ENCODE measurements around the gene PRELP. TPM values are rescaled to one million over a fixed set of nuclear protein-coding genes. Genes with fewer than 3 reads are reported as not detected.

PRELP gene
- total RNA-seq, 1 donor from 2014 or later, result 128 TPM

DNA sequence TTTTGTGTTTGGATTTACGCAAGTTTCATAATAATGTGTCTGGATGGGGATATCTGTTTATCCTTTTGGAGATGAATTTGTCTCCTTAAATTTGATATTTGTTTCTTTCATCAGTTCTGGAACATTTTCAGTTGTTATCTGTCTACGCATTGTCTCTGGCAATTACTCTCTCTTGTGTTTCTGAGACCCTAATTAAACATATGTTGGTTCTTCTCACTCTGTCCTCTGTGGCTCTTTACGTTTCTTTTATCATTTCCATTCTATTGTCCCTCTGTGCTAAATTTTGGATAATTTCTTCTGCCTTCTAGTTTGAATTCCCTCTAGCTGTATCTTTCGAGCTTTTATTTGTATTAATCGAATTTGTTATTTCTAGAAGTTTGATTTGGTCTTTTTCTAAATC, 17.5 kb upstream of the PRELP start:
- Histone ChIP-seq H3K36me3 (no peaks in the 10 kb centered on the region), H3K27me3 (no peaks in the 10 kb centered on the region), H3K4me3 (no peak overlapping the region), H3K27ac (no peak overlapping the region), H3K9me3 (no peaks in the 10 kb centered on the region), H3K4me1 (peaks cover 5% of the 10 kb centered on the region)
- TF ChIP-seq, protein P1, sequence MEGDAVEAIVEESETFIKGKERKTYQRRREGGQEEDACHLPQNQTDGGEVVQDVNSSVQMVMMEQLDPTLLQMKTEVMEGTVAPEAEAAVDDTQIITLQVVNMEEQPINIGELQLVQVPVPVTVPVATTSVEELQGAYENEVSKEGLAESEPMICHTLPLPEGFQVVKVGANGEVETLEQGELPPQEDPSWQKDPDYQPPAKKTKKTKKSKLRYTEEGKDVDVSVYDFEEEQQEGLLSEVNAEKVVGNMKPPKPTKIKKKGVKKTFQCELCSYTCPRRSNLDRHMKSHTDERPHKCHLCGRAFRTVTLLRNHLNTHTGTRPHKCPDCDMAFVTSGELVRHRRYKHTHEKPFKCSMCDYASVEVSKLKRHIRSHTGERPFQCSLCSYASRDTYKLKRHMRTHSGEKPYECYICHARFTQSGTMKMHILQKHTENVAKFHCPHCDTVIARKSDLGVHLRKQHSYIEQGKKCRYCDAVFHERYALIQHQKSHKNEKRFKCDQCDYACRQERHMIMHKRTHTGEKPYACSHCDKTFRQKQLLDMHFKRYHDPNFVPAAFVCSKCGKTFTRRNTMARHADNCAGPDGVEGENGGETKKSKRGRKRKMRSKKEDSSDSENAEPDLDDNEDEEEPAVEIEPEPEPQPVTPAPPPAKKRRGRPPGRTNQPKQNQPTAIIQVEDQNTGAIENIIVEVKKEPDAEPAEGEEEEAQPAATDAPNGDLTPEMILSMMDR (IDR thresholded peaks at IDR 0.05), result no peak
- no peak for TF ChIP-seq POLR2AphosphoS5 (IDR thresholded peaks at IDR 0.05; ENCODE audit: insufficient read depth in 1 of 2, low read depth in 1 of 2)
- intact Hi-C loops (cut with DNase I), result no loop called here
- no peak for DNase-seq (ENCODE audit: extremely low spot score in 2 of 2)

DNA sequence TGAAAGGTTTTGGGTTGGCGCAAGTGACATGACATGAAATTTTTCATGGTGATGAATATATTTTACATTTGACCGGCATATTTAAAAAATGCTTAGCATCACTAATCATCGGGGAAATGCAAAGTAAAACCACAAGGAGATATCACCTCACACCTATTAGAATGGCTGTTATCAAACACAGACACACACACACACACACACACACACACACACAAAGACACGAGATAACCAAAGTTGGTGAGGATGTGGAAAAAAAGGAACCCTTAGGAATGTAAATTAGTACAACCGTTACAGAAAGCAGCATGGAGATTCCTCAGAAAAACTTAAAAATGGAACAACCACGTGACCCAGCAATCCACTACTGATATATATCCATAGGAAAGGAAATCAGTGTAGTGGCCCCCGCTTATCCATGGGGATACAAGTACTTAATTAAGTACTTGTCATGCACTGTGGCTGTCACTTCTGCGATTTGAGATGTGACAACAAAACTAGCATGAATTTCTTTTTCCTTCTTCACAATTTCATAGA, 15.9 kb upstream of the PRELP start:
- no peak overlapping the region for H3K4me3 ChIP-seq
- no peaks in the 10 kb centered on the region for H3K27me3 ChIP-seq
- H3K9me3 ChIP-seq, result no peaks in the 10 kb centered on the region
- no peak for TF ChIP-seq POLR2A (IDR thresholded peaks at IDR 0.05)
- TF ChIP-seq, protein P1 (IDR thresholded peaks at IDR 0.05), result no peak
- TF ChIP-seq POLR2AphosphoS5 (IDR thresholded peaks at IDR 0.05; ENCODE audit: insufficient read depth in 1 of 2, low read depth in 1 of 2), result no peak
- intact Hi-C loops (cut with DNase I), result no loop called here
- H3K4me1 ChIP-seq, result peaks cover 15% of the 10 kb centered on the region
- H3K27ac ChIP-seq, result no peak overlapping the region
- H3K36me3 ChIP-seq, result no peaks in the 10 kb centered on the region
- no peak for DNase-seq (ENCODE audit: extremely low spot score in 2 of 2)

DNA sequence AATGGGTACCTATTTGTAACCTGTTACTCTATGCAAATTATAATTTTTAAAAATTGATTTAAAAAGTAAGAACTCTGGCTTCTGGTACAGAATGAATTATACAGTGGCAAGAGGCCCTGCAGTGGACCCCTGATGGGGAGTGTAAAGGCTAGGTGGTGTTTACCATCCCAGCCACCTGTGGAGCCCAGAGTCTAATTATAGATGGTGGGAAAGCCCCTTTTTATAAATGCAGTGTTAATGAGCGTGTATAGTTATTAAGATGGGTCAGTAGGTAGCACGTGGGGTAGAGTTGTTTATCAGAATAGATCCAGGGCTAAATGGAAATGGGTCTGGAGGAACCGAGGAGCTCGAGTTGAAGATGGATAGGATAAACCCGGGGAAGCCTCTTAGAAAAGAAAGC, 13.9 kb upstream of the PRELP start:
- DNase-seq (ENCODE audit: extremely low spot score in 2 of 2), result no peak
- no peaks in the 10 kb centered on the region for H3K36me3 ChIP-seq
- no peaks in the 10 kb centered on the region for H3K9me3 ChIP-seq
- no peak overlapping the region for H3K4me3 ChIP-seq
- intact Hi-C loops (cut with DNase I), result no loop called here
- TF ChIP-seq POLR2A (IDR thresholded peaks at IDR 0.05), result no peak
- no peak for TF ChIP-seq POLR2AphosphoS5 (IDR thresholded peaks at IDR 0.05; ENCODE audit: insufficient read depth in 1 of 2, low read depth in 1 of 2)
- TF ChIP-seq, protein P1 (IDR thresholded peaks at IDR 0.05), result no peak
- H3K27ac ChIP-seq, result no peak overlapping the region
- no peaks in the 10 kb centered on the region for H3K27me3 ChIP-seq
- peaks cover 35% of the 10 kb centered on the region for H3K4me1 ChIP-seq

DNA sequence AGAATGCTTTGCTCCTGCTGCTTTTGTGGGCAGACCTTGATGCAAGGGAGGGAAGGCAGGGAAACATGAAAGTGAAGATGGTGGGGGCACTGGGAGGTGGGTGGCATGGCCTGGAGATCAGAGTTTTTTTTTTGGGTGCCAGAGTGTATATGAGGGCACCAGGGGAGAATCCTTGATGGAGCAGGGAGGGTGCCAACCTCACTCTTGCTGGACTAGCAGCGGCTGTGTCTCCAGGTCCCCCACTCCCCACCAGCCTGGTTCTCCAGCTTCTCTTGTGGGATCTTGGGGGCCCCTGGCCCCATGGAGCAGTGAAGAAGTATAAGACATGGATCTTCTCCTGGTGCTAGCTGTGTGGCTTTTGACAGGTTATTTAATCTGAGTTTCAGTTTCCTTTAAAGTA, 13.5 kb upstream of the PRELP start:
- peak overlapping the region; percentile 95 for H3K27ac ChIP-seq
- no peaks in the 10 kb centered on the region for H3K9me3 ChIP-seq
- H3K36me3 ChIP-seq, result no peaks in the 10 kb centered on the region
- no peak overlapping the region for H3K4me3 ChIP-seq
- H3K27me3 ChIP-seq, result no peaks in the 10 kb centered on the region
- no peak for DNase-seq (ENCODE audit: extremely low spot score in 2 of 2)
- TF ChIP-seq, protein P1 (IDR thresholded peaks at IDR 0.05), result no peak
- TF ChIP-seq POLR2AphosphoS5 (IDR thresholded peaks at IDR 0.05; ENCODE audit: insufficient read depth in 1 of 2, low read depth in 1 of 2), result no peak
- TF ChIP-seq POLR2A (IDR thresholded peaks at IDR 0.05), result no peak
- peaks cover 39% of the 10 kb centered on the region for H3K4me1 ChIP-seq
- intact Hi-C loops (cut with DNase I), result no loop called here

DNA sequence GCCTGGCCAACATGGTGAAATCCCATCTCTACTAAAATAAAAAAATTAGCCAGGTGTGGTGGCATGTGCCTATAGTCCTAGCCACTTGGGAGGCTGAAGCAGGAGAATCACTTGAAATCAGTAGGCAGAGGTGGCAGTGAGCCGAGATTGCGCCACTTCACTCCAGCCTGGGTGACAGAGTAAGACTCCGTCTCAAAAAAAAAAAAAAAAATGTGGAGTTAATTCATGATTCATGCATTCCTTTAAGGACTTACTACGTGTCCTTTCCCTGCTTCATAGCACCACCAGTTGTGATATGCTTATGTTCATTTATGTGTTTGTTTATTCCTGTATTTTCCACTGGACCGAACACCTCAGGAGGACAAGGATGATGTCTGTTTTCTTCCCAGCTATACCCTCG, 12.7 kb upstream of the PRELP start:
- H3K27me3 ChIP-seq, result no peaks in the 10 kb centered on the region
- DNase-seq (ENCODE audit: extremely low spot score in 2 of 2), result no peak
- H3K27ac ChIP-seq, result peak overlapping the region; percentile 95
- H3K4me3 ChIP-seq, result no peak overlapping the region
- no peaks in the 10 kb centered on the region for H3K9me3 ChIP-seq
- intact Hi-C loops (cut with DNase I), result no loop called here
- no peak for TF ChIP-seq POLR2AphosphoS5 (IDR thresholded peaks at IDR 0.05; ENCODE audit: insufficient read depth in 1 of 2, low read depth in 1 of 2)
- TF ChIP-seq POLR2A (IDR thresholded peaks at IDR 0.05), result no peak
- TF ChIP-seq, protein P1 (IDR thresholded peaks at IDR 0.05), result no peak
- H3K4me1 ChIP-seq, result peaks cover 41% of the 10 kb centered on the region
- H3K36me3 ChIP-seq, result no peaks in the 10 kb centered on the region
